Choroid plexus epithelial cell (primary cell): Measurements from ENCODE around the gene MAEA.

ENCODE experiments used
- DNase-seq: peaks from one replicate; pipeline ENCODE4 v3.0.0-alpha.2; 2010; ENCODE audit warnings: low read depth
- H3K4me3 ChIP-seq: 2 replicates; pipeline ENCODE4 v1.5.1; 2011; ENCODE audit warnings: low read depth, mild to moderate bottlenecking, control low read depth, low read length, moderate library complexity
- CTCF ChIP-seq: conservative IDR thresholded peaks from 2 replicates; pipeline ENCODE4 v1.5.1; 2011; ENCODE audit warnings: low read depth, mild to moderate bottlenecking, control low read depth, inconsistent platforms, low read length, moderate library complexity

The MAEA gene

DNA sequence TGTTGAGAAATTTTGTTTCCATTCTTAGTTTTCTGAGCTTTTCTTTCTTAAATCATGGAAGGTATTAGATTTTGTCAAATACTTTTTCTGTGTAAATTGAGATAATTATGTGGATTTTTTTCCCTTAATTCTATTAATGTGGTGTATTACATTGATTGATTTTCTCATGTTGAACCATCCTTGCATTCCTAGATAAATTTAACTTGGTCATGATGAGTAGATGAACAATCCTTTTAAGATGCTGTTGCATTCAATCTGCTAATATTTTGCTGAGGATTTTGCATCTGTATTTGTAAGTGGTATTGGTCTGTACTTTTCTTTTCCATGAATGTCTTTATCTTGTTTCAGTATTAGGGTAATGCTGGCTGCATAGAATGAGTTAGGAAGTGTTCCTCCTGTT, 20.5 kb upstream of the MAEA start:
- no peak for TF ChIP-seq CTCF

DNA sequence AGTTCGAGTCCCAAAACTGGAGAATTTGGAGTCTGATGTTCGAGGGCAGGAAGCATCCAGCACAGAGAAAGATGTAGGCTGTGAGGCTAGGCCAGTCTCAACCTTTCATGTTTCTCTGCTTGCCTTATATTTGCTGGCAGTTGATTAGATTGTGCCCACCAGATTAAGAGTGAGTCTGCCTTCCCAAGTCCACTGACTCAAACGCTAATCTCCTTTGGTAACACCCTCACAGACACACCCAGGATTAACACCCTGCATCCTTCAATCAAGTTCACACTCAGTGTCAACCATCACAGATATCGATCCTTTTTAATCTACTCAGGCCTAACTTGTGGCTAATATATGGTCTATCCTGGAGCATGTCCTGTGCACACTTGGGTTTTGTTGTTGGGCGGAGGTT, 18.0 kb upstream of the MAEA start:
- no peak overlapping the region for H3K4me3 ChIP-seq
- DNase-seq, result no peak
- no peak for TF ChIP-seq CTCF

More for the DNA sequence above, 20.5 kb upstream of the MAEA start:
- DNase-seq, result no peak
- no peak overlapping the region for H3K4me3 ChIP-seq

DNA sequence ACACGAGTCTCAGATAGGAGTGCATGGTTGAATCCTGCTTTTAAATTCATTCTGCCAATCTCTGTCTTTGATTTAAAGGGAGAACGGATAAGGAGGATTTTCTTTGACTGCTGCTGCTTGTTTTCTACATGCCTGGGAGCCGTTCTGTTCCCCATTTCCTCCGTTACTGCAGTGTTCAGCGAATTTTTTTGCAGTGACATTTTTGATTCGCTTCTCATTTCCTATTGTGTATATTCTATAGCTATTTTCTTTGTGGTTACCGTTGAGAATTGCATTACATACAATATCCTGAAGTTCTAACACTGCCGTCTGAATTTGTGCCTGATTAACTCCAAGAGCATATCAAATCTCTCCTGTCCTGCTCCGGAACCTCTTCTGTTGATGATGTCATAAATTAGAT, 14.8 kb upstream of the MAEA start:
- TF ChIP-seq CTCF, result no peak
- DNase-seq, result no peak
- H3K4me3 ChIP-seq, result no peak overlapping the region

DNA sequence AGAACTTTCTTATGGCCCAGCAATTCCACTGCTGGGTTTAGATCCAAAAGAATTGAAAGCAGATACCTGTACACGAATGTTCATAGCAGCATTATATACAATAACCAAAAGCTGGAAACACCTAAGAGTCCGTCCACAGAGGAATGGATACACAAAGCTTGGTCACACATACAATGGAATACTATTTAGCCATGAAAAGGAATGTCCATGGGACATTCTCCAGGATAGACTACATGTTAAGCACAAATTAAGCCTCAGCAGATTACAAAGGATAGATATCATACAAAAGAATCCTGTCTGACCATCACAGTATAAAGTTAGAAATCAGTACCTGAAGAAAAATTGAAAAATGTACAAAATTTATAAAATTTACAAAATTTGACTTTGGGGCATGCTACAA, 12.7 kb upstream of the MAEA start:
- no peak for DNase-seq
- TF ChIP-seq CTCF, result no peak

GRCh38 chr4:1277667-1278665, 11.7 kb upstream of the MAEA start:
- no peak for DNase-seq
- TF ChIP-seq CTCF, result peak; percentile 22
- H3K4me3 ChIP-seq, result no peak overlapping the region

More for the DNA sequence above, 12.7 kb upstream of the MAEA start:
- H3K4me3 ChIP-seq, result no peak overlapping the region

GRCh38 chr4:1279253-1279652, 10.4 kb upstream of the MAEA start:
- no peak overlapping the region for H3K4me3 ChIP-seq
- no peak for TF ChIP-seq CTCF

GRCh38 chr4:1283711-1284110, 6.0 kb upstream of the MAEA start:
- no peak for DNase-seq
- no peak for TF ChIP-seq CTCF
- no peak overlapping the region for H3K4me3 ChIP-seq

More at GRCh38 chr4:1279253-1279652, 10.4 kb upstream of the MAEA start:
- DNase-seq, result no peak
